GM10847 (cell line): Measurements from ENCODE around the gene SPATC1L.

Experiments
- POLR2A ChIP-seq: IDR thresholded peaks from 2 replicates; pipeline ENCODE4 v1.6.1; 2011; ENCODE audit not compliant: insufficient read length; ENCODE audit errors: extremely low read depth

The SPATC1L gene

DNA sequence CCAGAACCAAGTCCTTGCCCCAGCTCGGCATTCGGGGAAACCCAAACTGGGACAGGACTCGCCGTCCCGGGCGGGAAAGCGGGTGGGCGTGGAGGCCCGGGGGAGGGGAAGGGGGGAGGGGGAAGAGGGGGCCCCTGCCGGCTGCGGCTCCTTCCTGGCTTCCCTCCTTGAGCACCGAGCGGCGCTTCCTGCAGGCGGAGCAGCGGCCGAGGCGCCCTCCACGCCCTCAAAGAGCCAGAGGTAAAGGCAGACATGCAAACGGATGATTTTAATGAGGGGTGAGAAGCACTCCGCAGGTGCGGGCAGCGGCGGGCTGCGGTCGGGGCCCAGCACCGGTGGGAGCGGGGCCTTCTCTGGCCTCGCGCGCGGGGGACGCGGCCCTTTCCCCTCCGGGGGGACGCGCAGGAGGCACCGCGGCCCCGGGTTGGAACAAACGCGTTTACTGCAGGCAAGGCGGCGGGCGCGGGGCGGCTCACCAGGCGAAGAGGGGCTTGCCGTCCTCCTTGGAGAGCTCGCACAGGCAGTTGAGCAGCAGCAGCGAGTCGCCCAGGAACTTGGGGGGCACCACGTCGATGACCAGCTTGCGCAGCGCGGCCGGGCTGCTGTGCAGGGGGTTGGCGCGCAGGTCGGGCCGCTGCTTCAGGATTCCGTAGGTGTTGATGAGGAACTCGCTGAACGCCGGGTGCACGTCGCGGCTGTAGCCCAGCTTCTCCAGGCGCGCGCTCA lies 23.2 kb downstream of the SPATC1L start:
- TF ChIP-seq POLR2A: no peak

DNA sequence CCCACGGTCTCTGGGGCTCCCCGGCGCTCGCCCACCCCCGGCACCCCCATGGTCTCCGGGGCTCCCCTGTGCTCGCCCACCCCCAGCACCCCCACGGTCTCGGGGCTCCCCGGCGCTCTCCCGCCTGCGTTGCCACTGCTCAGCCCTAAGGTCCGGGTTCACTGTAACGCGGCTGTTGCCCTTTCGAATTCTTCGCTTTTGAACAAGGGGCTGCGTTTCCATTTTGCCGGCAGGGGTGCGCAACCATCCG lies 23.7 kb downstream of the SPATC1L start:
- no peak for TF ChIP-seq POLR2A

DNA sequence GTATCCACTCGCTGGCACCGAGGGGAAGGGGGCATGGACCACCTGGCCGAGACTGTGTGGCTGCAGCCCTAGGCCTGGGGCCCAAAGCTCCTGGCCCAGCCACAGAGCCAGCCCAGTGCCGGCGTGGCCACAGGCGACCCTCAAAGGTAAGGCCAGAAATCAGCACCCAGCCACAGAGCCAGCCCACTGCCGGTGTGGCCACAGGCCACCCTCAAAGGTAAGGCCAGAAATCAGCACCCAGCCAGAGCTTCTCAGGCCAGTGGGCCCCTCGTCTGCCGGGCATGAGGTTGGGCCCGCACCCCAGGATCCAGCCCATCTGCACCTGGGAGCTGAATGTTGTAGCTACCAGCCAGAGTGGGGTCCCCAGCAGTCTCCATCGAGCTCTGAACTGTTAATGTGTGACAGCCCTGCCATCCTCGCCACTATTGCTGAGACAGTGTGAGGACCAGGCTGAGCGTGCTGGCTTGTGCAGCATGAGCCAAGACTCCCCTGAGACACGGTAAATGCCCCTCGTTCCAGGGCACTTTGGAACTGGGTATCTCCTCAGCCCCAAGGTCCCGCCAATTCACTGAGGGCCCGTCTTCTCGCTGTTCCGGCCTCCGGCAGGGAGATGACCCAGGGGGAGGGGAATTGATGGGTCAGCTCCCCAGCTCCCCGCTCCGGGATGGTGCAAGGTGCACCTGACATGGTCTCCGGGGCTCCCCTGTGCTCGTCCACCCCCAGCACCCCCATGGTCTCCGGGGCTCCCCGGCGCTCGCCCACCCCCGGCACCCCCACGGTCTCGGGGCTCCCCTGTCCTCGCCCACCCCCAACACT lies 24.2 kb downstream of the SPATC1L start:
- TF ChIP-seq POLR2A: no peak

DNA sequence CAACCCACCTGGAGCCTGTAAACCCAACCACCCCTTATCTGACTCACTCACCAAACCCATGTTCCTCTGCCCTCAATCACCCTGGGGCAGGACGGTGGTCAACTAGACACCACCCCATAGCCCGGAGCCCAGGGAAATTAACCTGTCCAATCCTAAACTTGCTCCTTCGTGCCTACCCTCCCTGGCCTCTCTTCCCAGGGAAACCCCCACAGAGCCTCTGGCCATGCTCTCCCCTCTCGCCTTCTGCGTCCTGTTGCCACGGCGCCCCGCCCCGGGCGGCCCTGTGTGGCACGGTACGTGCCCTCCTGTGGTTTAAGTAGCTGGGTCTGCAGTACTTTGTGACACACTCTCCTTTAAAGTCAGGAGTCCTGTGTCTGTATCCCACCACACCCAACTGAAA lies 24.9 kb downstream of the SPATC1L start:
- TF ChIP-seq POLR2A: no peak

DNA sequence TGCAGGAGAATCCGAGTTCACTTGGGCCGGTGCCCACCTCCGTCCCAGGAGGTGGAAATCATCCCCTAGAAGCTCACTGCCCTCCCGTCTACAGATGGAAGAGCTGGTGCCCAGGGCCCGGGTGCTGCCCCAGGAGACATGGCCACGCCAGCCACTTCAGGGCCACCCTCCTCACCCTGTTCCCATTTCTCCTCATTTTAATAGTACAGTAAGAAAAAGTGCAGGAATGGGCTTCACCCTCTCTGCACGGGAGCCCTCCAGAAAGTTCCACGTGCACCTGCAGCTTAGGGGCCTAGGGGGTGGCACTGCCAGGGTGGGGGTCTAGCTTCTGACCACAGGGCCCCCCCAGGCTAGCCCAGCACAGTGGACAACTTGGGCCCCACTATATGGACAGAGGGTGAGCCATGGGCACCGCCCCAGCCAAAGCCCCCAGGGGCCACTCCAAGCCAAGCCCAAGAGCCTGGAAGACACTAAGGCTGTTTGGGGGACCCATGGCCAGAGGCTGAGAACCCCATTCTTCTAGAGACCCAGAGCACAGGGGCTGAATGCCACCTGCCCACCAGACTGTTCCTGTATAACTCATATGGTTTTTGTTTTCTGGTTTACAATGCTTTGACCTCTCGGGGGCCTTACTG lies 25.5 kb downstream of the SPATC1L start:
- TF ChIP-seq POLR2A: no peak

DNA sequence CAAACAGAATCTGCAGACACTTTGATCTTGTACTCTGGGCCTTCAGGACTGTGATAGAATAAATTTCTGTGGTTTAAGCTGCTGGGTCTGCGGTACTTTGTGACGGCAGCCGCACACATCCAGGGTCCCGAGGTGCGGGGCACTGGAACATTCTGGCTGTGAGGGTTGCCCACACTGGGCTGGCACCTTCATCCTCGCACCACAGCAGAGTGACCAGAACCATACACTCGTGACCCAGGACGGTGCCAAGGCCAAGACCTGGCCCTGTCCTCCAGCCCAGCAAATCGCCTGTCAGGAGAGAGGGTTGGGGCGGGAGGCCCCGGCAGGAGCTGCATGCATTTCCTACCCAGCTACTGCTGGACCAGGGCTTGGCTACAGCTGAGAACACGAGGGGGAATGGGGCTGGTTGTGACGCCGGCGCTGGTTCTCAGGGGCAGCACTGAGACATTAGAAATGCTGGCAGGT lies 26.2 kb downstream of the SPATC1L start:
- no peak for TF ChIP-seq POLR2A

DNA sequence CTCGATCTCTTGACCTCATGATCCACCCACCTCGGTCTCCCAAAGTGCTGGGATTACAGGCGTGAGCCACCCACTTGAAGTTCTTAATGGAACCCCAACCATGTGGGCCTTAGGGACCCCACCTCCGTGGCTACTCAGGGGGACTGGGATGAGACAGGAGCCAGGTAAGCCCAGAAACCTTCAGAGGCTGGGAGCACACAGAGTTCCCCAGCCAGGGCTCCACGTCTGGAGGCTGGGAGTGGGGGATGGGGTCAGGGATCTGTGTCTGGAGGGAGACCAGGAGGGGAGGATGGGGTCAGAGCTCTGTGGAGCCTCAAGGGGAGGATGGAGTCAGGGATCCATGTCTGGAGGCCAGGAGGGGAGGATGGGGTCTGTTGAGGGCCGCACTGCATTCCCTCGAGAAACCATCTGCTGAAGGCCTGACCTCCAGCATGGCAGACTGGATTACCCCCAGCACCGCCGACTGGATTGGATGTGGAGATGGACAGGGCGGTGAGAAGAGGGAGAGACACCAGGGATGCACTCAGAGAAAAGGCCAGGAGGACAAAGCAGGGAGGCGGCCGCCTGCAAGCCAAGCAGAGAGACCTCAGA lies 26.8 kb downstream of the SPATC1L start:
- no peak for TF ChIP-seq POLR2A

DNA sequence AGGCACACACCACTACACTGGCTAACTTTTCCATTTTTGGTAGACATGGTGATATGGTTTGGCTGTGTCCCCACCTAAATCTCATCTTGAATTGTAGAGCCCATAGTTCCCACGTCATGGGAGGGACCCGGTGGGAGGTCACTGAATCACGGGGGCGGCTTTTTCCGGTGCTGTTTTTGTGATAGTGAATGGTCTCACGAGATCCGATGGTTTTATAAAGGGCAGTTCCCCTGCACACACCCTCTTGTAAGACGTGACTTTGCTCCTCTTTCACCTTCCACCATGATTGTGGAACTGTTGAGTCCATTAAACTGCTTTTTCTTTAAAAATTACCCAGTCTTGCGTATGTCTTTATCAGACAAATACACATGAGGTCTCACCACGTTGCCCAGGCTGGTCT lies 27.6 kb downstream of the SPATC1L start:
- TF ChIP-seq POLR2A: no peak

DNA sequence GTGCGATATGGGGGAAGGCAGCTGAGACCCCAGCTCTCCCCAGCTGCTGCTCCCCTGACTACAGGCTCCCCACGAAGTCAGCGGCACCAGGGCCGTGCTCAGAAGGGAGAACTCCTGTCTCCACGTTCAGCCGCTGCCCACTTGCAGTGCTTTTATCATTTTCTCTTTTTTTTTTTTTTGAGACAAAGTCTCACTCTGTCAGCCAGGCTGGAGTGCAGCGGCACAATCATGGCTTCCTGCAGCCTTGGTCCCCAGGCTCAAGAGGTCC lies 27.9 kb downstream of the SPATC1L start:
- TF ChIP-seq POLR2A: no peak

DNA sequence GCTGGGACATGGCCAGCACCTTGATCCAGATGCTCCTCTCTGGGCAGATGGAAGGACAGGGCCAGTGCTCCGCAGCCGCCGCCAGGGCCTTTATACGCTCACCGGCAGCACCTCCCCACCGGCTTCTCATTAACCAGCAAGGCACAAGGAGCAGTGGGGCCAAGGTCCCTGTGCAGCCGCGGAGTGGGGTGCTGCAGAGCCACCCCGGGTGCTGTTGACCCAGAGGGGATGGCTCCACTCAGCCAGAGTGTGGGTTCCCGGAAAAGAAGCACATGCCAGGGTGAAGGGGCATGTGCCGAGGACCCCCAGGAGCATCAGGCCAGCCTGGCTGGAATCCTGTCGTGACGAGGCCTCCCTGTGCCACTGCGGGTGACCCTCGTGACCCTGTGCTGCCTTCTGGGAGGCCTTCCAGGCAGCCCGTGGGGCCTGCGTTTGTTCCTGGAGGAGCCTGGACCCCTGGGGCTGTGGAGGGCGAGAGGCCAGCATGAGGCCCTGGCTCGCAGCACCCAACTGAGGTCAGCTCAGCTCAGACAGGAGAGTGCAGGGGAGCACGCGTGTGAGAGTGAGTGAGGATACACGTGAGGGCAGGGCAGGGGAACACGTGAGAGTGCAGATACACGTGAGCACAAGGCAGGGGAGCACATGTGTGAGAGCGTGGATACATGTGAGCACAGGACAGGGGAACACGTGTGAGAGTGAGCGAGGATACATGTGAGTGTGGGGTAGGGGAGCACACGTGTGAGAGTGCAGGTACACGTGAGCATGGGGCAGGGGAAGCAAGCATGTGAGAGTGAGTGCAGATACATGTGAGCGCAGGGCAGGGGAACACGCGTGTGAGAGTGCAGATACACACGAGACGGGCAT lies 28.5 kb downstream of the SPATC1L start, which contains the start of gene FTCD:
Gene FTCD (minus strand): TSS at position 66 of the 864 bp plus-strand sequence. CDS start 56 bp downstream, at position 10.
- TF ChIP-seq POLR2A: no peak

DNA sequence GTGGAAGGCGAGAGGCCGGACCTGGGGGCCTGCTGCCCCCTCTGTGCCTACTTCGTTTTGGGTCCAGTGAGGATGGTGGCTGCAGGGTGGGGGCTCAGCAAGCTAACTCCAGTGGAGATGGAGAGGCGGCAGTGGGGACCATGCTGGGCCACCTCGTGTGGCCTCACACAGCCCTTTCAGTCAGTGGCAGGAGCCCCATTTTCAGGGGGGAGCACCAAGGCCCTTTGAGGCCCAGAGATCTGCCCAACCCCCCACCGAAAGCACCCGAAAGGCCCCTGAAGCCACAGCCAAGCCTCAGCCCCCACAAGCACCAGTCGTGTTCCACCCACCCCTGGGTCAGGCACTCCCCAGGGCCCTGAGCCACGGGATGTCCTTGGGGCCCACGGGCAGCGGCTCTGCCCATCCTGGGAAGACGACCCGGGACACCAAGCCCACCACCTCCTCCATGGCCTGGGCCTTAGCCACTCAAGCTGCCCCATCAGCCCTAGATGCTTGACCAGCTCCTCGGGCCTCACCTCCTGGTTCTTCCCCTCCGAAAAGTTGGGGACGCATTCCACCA lies 29.2 kb downstream of the SPATC1L start:
- no peak for TF ChIP-seq POLR2A

DNA sequence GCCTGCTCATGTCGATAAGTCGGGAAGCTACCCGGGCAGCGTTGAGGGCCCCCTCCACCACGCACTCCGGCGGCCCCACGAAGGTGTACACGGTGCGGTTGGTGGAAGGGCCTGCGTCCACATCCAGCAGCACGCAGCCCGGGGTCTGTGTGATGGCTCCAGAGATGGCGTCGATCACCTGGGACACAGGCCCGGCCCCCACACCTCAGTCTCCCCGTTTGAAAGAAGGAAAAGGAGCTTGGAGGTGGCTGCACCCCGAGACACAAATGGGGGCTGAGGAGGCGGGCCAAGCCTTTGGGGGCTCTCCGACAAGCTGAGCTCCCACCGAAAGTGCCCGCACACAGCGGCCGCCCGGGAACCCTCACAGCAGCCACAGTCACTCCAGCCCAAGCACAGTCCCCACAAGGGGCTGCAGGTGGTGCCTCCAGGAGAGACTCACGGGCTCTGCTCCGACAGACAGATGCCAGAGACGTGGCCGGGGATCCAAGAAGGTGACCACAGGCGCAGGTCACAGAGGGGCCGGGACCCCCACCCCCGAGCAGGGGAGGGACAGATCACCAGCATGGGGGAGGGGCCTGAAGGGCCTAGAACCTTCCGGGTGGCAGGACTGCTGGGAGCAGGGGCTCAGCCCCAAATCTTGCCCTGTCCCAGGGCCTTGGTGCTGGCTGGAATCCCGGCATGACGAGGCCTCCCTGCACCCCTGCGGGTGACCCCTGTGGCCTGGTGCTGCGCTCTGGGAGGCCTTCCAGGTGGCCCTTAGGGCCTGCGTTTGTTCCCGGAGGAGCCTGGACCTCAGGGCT lies 29.9 kb downstream of the SPATC1L start:
- no peak for TF ChIP-seq POLR2A

DNA sequence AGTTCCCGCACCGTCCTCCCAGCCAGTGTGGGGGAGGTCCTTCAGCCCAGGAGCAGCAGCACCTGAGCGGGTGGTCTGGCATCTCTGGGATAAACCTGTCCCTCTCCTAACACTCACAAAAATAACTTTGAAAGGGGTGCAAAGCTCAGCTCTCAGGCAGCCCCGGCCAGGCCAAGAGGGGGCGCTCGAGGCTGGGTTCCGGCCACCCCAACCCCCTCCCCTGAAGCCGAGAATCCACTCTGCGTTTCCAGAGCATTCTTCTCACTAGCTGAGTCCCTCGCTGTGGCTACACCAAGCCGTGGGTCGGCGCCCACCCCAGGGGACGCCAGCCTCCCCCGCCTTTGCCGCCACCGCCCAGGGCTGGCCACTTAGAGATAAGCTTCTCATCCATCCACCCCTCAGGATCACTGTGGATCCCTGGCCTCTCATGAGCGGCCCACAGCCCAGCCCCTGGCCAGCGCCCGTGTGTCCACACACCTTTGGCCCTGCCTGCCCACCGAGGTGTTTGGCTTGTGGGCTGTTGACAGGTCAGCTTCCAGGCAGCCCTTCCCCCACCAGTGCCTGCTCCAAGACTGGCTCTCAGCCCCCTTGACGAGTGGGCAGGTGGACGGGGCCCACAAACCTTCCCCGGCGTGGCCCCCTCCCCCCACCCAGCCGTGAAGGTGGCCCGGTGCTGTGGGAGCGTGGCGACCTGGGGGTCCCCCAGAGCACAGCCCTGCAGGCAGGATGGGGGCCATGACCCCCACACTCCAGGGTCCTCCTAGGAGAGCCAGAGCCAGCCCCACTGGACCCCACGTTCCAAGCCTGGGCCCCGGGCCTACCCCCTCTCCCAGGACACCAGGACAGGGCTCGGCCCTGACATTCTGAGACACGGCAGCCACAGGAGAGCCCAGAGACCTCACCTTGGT lies 30.8 kb downstream of the SPATC1L start:
- no peak for TF ChIP-seq POLR2A
